Femur (tissue), 1 donor: ENCODE results near the gene MCF2L2.

Experiments used
- DNase-seq: peaks from one replicate; pipeline ENCODE4 v3.0.0-alpha.2; 2017

The MCF2L2 gene

DNA sequence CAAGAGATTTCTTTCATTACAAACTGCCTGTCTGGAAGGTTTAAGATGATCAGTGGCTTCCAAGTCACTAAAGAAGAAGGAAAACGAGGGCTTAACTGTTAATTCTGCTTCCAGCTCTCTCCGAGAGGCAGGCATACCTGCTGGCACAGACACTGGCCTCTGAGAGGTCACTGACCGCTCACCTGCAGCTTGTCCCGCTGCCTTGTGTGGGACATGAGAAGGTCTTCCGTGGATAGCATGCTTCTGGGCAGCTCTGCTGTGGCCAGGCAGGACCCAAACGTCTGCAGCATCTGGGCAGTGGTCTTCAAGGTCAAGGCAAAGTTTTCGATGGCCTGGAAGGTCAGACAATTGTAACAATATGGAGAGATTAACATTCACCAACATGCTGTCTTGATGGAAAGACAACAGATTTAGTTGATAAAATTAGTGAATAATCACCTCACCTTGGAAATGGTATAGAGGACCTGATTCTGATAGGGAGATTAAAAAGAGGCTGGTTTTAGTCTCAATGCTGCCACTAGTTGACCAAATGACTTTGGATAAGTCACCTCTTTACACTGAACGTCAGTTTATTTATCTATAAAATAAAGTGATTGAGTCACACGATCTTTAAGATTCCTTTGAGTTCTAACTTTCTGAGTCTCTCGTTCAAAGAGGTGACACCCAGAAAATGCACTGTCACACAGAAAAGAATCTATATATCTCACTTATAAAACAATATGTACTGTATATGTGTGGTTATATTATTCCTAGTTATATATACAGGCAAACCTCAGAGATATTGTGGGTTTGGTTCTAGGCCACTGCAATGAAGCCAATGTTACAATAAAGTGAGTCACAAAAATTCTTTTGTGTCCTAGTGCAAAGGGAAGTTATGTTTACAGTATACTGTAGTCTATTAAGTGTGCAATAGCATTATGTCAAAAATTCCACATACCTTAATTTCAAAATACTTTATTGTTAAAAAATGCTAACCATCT is 110.2 kb downstream of the MCF2L2 start:
- DNase-seq = no peak

DNA sequence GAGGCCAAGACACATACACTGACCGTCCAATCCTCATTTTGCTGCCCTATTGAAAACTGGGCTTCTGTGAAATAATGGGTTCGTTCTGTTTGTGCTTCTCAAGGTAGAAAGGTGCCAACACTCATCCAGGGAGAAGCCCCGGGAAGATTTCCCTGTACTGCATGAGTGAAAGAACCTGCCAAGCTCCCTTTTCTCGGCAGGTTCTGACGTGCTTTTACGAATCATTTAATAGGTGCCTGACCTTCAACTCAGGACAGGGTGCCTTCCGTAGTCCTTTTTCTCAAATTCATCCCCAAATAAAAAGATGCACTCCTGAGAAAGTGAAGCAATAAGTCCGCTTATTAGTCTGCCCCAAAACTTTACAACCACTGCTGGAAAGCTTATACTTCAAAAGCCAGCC is 111.1 kb downstream of the MCF2L2 start:
- no peak for DNase-seq

GRCh38 chr3:183315739-183316138 is 112.7 kb downstream of the MCF2L2 start:
- DNase-seq = no peak

DNA sequence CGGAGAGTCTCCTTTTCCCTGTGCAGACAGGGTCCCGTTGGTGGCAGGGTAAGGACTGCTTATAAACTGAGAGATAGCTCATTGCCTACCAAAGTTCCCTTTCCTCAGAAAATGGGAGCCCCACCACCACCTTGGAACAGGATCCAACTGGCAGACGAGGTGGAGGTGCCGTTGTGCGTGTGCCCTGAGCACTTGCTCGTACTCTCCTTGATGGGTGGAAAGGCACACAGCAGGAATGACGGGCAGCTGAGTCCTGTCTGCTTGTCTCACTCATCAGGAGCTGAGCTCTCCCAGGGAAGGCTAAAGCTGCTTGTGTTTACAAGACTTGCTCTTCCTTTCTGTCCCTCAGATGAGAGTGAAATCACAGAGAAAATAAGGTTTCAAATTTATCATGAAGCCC is 114.7 kb downstream of the MCF2L2 start:
- no peak for DNase-seq

GRCh38 chr3:183313351-183313750 is 115.1 kb downstream of the MCF2L2 start:
- no peak for DNase-seq

- no peak for DNase-seq
Observed at GRCh38 chr3:183312433-183312832, 116.0 kb downstream of the MCF2L2 start.

- DNase-seq = no peak
Observed at GRCh38 chr3:183310936-183311335, 117.5 kb downstream of the MCF2L2 start.

DNA sequence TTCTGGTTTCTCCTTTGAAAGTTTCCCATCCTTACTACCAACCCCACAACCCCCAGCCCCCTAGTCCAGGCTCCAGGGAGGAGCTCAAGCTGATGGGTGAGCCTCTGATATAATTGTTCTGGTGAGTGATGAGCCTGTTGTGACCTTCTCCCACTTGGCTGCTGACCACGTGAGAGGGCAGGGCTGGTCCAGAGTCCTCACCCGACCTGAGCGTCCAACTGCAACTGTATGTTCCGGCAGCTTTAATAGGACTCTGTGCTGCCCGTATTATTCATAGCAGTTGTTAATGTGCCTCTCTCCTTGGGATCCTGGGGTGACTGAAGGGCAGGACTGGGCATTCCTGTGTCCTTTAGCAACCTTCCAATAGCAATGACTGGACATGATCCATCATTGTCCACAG is 119.1 kb downstream of the MCF2L2 start:
- no peak for DNase-seq

GRCh38 chr3:183308751-183309150 is 119.7 kb downstream of the MCF2L2 start:
- no peak for DNase-seq

DNA sequence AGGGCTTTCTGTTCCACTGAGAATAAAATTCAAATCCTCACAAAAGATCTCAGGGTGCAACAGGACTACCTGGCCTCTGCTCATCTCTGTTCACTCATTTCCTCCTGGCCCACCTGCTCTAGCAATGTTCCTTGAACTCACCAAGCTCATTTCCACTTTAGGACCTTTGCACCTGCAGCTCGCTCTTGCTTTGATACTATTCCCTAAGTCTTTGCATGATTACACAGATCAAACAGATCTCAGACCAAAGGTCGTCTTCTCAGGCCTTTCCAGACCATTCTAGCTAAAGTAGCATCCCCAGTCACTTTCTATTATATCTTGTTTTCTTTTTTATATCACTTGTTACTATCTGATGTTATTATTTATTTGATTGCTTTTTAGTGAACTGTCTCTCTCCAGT is 120.7 kb downstream of the MCF2L2 start:
- DNase-seq = no peak

DNA sequence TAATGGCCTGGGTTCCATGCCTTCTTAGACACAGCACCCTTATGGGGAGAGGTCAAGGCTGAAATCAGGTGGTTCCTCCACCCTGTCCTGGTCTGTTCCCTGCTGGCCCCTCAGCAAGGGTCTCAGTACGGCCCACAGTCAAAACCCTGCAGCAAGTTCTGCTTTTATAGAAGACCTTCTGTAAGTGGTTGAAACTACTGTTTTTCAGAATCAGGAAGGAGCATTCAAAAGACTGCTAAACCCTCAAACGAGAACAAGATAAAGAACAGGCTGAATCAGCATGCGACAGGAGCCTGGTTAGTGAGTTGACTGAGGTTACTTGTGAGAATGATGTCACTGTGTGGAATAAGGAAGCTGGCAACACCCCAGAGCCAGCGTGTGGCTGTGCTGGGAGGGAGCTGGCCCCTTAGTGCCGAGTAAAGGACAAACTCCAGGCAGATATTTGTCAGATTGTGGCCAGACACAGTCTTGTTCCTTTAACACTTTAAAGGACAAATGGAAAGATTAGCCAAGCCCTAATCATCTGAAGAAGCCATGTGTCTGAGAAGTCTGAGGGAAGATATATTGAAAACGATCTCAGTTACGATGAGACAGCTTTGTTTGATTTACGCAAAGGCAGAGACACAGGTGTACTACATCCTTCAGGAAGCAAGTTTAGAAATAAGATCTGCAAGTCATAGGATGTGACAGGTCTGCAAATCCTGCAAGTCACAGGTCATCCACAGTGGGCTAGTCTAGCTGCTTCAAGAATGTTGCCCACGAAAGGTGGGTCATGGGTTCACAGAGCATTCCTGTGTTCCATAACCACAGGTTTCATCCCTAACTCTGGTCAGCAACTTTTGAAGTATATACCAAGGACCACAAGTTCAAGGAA is 121.4 kb downstream of the MCF2L2 start:
- DNase-seq = peak; percentile 79

GRCh38 chr3:183303690-183304089 is 124.7 kb downstream of the MCF2L2 start:
- no peak for DNase-seq

GRCh38 chr3:183301937-183302580 is 126.4 kb downstream of the MCF2L2 start:
- no peak for DNase-seq

DNA sequence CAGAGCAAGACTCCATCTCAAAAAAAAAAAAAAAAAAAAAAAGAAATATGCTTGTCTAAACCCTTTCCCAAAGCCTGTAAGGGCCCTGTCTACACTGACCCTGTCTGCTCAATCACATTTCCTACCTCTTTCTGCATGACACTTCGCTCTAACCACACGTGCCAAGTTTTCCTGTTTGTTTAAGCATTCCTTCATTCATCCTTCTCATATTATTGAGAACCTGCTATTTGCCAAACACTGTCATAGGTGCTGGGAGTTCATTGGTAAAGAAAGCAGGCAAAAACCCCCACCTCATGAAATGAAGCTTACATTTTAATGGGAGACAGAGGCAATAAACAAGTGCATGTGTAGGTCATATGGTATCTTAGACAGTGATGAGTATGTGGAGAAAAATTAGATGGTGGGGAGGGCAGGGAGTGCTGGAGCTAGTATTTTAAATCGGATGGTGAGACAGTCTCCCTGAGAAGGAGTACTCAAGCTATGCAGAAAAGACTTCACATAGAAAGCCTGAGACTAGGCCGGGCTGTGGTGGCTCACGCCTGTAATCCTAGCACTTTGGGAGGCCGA is 127.3 kb downstream of the MCF2L2 start:
- DNase-seq = no peak

GRCh38 chr3:183299976-183300375 is 128.4 kb downstream of the MCF2L2 start:
- DNase-seq = no peak

DNA sequence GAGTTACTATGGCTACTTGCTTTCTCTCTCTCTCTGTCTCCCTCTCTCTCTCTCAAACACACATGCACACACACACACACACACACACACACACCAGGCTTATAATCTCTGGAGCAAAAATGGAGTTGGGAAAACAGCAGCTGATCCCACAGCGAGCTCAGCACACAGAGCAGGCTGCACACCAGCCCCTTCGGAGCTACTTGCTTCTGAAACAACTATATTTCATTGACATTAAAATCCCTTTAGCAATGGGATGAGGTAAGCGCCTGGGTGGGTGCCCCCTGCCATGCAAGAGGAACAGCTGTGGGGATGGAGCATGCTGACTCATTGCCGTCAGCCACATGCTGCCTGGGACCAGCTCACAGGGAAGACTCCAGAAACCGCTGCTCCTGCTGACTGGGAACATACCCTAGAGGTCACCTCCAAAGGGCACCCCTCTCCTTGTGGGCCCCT is 129.7 kb downstream of the MCF2L2 start:
- DNase-seq = peak; percentile 83

DNA sequence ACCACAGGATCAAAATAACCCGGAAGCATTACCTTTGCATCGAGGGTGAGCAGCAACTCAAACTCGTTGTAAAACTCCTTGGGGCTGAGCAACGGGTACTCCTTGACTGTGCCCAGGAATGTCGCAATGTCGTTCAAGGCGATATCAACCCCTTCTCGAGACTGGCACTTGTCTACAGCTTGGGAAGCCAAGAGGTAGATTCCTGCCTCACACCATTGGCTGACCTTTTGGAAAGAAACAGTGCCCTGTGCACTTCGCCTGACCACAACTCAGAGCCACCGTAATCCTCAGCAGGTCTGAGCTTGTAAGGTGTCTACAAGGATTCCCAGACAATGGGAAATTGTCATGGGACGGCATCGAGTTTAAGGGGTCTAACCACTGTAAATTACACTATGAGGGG is 131.5 kb downstream of the MCF2L2 start:
- no peak for DNase-seq

DNA sequence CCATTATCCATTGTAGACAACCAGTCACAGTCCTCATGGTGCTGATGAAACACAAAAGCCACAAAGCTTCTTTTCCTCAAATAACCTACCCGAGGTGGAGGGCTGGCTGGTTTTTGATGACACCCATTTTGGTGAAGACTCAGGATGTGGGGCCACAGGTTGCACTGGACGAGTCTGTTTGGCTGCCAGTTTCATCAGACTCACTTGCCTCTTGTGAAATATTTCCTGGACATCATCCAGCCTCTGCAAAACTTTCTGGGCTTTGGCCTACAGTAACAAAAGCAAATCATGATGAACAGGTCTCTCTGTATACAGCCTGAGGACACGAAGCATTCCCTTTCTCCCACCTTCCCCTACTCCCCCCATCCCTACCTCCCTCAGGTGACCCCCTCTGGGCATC is 133.2 kb downstream of the MCF2L2 start:
- no peak for DNase-seq

GRCh38 chr3:183293966-183294365 is 134.5 kb downstream of the MCF2L2 start:
- DNase-seq = no peak

DNA sequence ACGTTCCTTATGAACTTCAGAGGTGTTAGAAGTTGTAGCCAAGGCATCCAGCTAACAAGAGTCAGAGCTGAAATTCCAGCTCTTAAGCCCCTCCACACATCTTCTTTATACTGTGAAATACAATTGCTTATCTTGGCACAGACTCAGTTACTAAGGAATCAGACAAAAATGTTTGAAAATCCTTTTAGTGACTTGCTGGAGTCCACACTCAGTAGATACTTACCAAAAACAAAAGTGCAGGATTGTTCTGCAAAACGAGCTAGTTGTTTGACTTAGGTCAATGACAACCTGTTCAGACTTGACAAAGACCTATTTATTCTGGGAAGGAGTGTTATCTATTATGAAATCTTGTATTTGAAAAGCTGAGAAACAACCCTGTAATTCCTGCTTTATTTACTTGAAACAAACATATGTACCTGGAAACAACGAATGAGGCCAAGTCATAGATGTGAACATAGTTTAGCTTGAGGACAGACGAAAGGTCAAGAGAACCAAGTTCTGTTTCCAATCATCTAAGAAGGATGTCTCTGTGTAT is 136.9 kb downstream of the MCF2L2 start:
- no peak for DNase-seq

DNA sequence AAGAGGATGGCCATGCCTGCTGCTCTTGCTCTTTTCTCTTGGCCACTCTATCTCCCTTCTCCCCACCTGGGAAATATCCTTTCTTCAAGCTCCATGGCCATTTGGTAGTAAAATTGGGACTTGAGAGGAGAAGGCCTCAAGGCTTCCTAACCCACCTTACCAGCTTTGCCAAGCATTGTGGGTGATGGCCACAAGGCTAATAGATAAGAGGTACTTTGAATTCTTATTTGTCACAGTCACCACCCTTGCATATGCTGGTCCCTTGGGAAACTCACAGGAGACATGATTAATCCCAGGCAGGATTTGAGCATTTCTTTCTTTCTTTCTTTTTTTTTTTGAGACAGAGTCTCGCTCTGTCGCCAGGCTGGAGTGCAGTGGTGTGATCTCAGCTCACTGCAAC is 138.2 kb downstream of the MCF2L2 start:
- no peak for DNase-seq

DNA sequence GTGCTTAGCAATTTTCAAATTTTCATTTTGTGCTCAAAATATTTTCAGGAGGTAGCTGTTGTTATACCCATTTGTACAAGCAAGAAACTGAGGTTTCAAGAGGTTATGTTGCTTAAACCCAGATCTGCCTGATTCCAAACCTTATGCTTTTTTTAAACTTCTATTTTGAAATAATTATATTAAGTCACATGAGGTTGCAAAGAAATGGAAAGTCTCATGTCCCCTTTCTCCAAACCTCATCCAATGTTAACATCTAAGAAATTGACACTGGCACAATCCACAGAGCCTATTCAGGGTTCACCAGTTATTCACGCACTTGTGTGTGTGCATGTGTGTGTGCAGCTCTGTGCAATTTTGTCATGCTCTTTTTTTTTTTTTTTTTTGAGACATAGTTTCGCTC is 140.3 kb downstream of the MCF2L2 start:
- no peak for DNase-seq
